CD4-positive, alpha-beta memory T cell (primary cell): ENCODE data around the gene MEN1. TPM values are rescaled to one million over a fixed set of nuclear protein-coding genes. Genes with fewer than 3 reads are reported as not detected.
A peak's percentile ranks its signal among the peaks of the same experiment; 100 is the strongest.

Experiments
- CTCF ChIA-PET: fragments of 350-600 bp; sonication (Branson Sonifier 250); formaldehyde crosslinking; loops from one replicate; lab custom pipeline; 2021; ENCODE audit warnings: inconsistent platforms; ENCODE audit not compliant: partially characterized antibody; lab: Charles Lee
- POLR2A ChIA-PET: fragments of 350-600 bp; sonication (Branson Sonifier 250); formaldehyde crosslinking; loops from one replicate; lab custom pipeline; 2021; ENCODE audit not compliant: partially characterized antibody; lab: Charles Lee
- DNase-seq, 5 donors: peaks; one replicate each; pipeline versions ENCODE4 v3.0.0 to v3.0.0-alpha.2; 2020 to 2022; ENCODE audit warnings: mixed read lengths in 1 of 5
- H3K27ac ChIP-seq: one replicate; pipeline ENCODE4 v1.7.0; 2013; ENCODE audit warnings: low read depth, low read length
- H3K27me3 ChIP-seq: 2 replicates; pipeline ENCODE4 v1.7.0; 2013; ENCODE audit warnings: mild to moderate bottlenecking, low read length, moderate library complexity; ENCODE audit not compliant: insufficient read depth
- H3K36me3 ChIP-seq: 2 replicates; pipeline ENCODE4 v1.7.0; 2013; ENCODE audit warnings: mild to moderate bottlenecking, low read length, moderate library complexity; ENCODE audit not compliant: insufficient read depth
- H3K4me1 ChIP-seq: 2 replicates; pipeline ENCODE4 v1.7.0; 2013; ENCODE audit warnings: mild to moderate bottlenecking, low read length, moderate library complexity; ENCODE audit not compliant: insufficient read depth
- H3K4me3 ChIP-seq, 2 donors: one replicate each; pipeline ENCODE4 v1.7.0; 2013; ENCODE audit warnings: low read length in 2 of 2, mild to moderate bottlenecking in 1 of 2
- H3K9me3 ChIP-seq, 2 donors: one replicate each; pipeline ENCODE4 v1.7.0; 2013; ENCODE audit warnings: low read length in 2 of 2, control low read depth in 1 of 2; ENCODE audit not compliant: control insufficient read depth in 1 of 2
- H3K27ac Mint-ChIP-seq, 7 donors: one replicate each; pipeline ENCODE4 v1.8.0; 2020 to 2021; ENCODE audit warnings: mixed read lengths in 7 of 7, mild to moderate bottlenecking in 6 of 7, inconsistent platforms in 3 of 7, moderate library complexity in 3 of 7
- H3K27me3 Mint-ChIP-seq, 2 donors: one replicate each; pipeline ENCODE4 v1.8.0; 2020 to 2021; ENCODE audit warnings: mixed read lengths in 2 of 2
- H3K36me3 Mint-ChIP-seq, 2 donors: one replicate each; pipeline ENCODE4 v1.8.0; 2020 to 2021; ENCODE audit warnings: mixed read lengths in 2 of 2, inconsistent platforms in 1 of 2, mild to moderate bottlenecking in 1 of 2
- H3K4me1 Mint-ChIP-seq, 4 donors: one replicate each; pipeline ENCODE4 v1.8.0; 2020 to 2021; ENCODE audit warnings: mixed read lengths in 4 of 4, mild to moderate bottlenecking in 1 of 4
- H3K4me3 Mint-ChIP-seq, 8 donors: one replicate each; pipeline ENCODE4 v1.8.0; 2020 to 2021; ENCODE audit warnings: mixed read lengths in 8 of 8, mild to moderate bottlenecking in 7 of 8, moderate library complexity in 6 of 8, inconsistent platforms in 3 of 8
- H3K9me3 Mint-ChIP-seq, 8 donors: one replicate each; pipeline ENCODE4 v1.8.0; 2020 to 2021; ENCODE audit warnings: mixed read lengths in 8 of 8, mild to moderate bottlenecking in 5 of 8, inconsistent platforms in 3 of 8, moderate library complexity in 1 of 8
- intact Hi-C: fragments of 100-400 bp; cut with micrococcal nuclease; formaldehyde crosslinking; loops from one replicate; pipeline ENCODE4 v1.15.1; 2023
- polyA plus RNA-seq, 2 donors: library from polyadenylated mRNA; unstranded; fragments of 300-500 nt; fragmentation: Illumina TruSeq; gene quantifications; one replicate each; pipeline ENCODE4 v1.2.3, GENCODE V29; 2021
- total RNA-seq, 2 experiments: library from RNA; stranded (reverse); gene quantifications; one replicate each; pipeline ENCODE4 v1.2.3, GENCODE V29; 2021

Gene MEN1
- total and polyA plus RNA-seq, 4 experiments from 2014 or later = 22.4 to 42.7 (median 41.7) TPM

- Histone ChIP-seq H3K4me3 (peak overlapping the region in 1 of 2 donors; percentile 21), H3K27me3 (no peaks in the 10 kb centered on the region), H3K27ac (peak overlapping the region; percentile 70), H3K9me3 (no peaks in the 10 kb centered on the region), H3K4me1 (peaks cover 99% of the 10 kb centered on the region), H3K36me3 (peaks cover 45% of the 10 kb centered on the region)
- intact Hi-C loops = no loop called here
- ChIA-PET CTCF (interaction anchor here (1.5 to 29.7 kb wide), 4 partner anchors 7 to 31 kb away, joined by 3 to 1245 read pairs (median 165); partner anchors contain the start of genes CDC42BPG and EHD1), POLR2A (interaction anchor here (0.6 to 28.8 kb wide), 9 partner anchors 3 to 280 kb away, joined by 3 to 2105 read pairs (median 5); partner anchors contain the start of genes CDC42BPG, EHD1 and SF1)
- no peaks in the 10 kb centered on the region for H3K27me3 Mint-ChIP-seq
- H3K4me3 Mint-ChIP-seq = peak overlapping the region; percentile 48 to 89 (median 74)
- peaks cover 65 to 95% (median 80%) of the 10 kb centered on the region in 4 donors for H3K4me1 Mint-ChIP-seq
- peak overlapping the region; percentile 90 to 99 (median 93) for H3K27ac Mint-ChIP-seq
- no peaks in the 10 kb centered on the region for H3K9me3 Mint-ChIP-seq
- H3K36me3 Mint-ChIP-seq = peaks cover 53 to 67% of the 10 kb centered on the region in 2 donors
- peak in 1 of 5 donors; percentile 58 for DNase-seq
Observed at GRCh38 chr11:64855596-64856304, 45.4 kb upstream of the MEN1 start.

- Histone ChIP-seq H3K27ac (peak overlapping the region; percentile 70), H3K9me3 (no peaks in the 10 kb centered on the region), H3K36me3 (peaks cover 41% of the 10 kb centered on the region), H3K4me1 (peaks cover 96% of the 10 kb centered on the region), H3K4me3 (peak overlapping the region; percentile 6 to 21), H3K27me3 (no peaks in the 10 kb centered on the region)
- peak in 2 of 5 donors; percentile 40 to 83 for DNase-seq
- ChIA-PET CTCF (interaction anchor here (1.5 to 29.7 kb wide), 5 partner anchors 8 to 32 kb away, joined by 3 to 1245 read pairs (median 78); partner anchors contain the start of genes CDC42BPG and EHD1), POLR2A (interaction anchor here (0.8 to 28.8 kb wide), 7 partner anchors 8 to 281 kb away, joined by 3 to 2105 read pairs (median 3); partner anchors contain the start of genes CDC42BPG, EHD1, RASGRP2 and SF1)
- Mint-ChIP-seq H3K27ac (peak overlapping the region; percentile 90 to 99 (median 93)), H3K9me3 (no peaks in the 10 kb centered on the region), H3K36me3 (peaks cover 47 to 63% of the 10 kb centered on the region in 2 donors), H3K4me3 (peak overlapping the region; percentile 48 to 89 (median 74)), H3K27me3 (no peaks in the 10 kb centered on the region), H3K4me1 (peaks cover 61 to 92% (median 77%) of the 10 kb centered on the region in 4 donors)
- intact Hi-C loops = no loop called here
Observed at GRCh38 chr11:64854534-64855502, 44.5 kb upstream of the MEN1 start.

GRCh38 chr11:64854157-64854533, 43.8 kb upstream of the MEN1 start:
- Mint-ChIP-seq H3K4me3 (peak overlapping the region in 5 of 8 donors; percentile 13 to 89 (median 59)), H3K27ac (peak overlapping the region; percentile 42 to 99 (median 90)), H3K27me3 (no peaks in the 10 kb centered on the region), H3K36me3 (peaks cover 41 to 56% of the 10 kb centered on the region in 2 donors), H3K9me3 (no peaks in the 10 kb centered on the region), H3K4me1 (peaks cover 57 to 92% (median 73%) of the 10 kb centered on the region in 4 donors)
- Histone ChIP-seq H3K36me3 (peaks cover 41% of the 10 kb centered on the region), H3K9me3 (no peaks in the 10 kb centered on the region), H3K27ac (peak overlapping the region; percentile 70), H3K4me3 (no peak overlapping the region), H3K27me3 (no peaks in the 10 kb centered on the region), H3K4me1 (peaks cover 96% of the 10 kb centered on the region)
- ChIA-PET POLR2A (interaction anchor here (0.9 to 28.8 kb wide), 9 partner anchors 9 to 281 kb away, joined by 3 to 2105 read pairs (median 5); partner anchors contain the start of genes CDC42BPG, EHD1, FAU and MRPL49), CTCF (interaction anchor here (1.5 to 29.7 kb wide), 4 partner anchors 9 to 32 kb away, joined by 3 to 1245 read pairs (median 42); partner anchors contain the start of gene EHD1)
- intact Hi-C loops = no loop called here
- DNase-seq = no peak

GRCh38 chr11:64853709-64854108, 43.4 kb upstream of the MEN1 start:
- Mint-ChIP-seq H3K36me3 (peaks cover 36 to 51% of the 10 kb centered on the region in 2 donors), H3K27me3 (no peaks in the 10 kb centered on the region), H3K4me3 (peak overlapping the region in 7 of 8 donors; percentile 27 to 83 (median 69)), H3K9me3 (no peaks in the 10 kb centered on the region), H3K4me1 (peaks cover 54 to 92% (median 73%) of the 10 kb centered on the region in 4 donors), H3K27ac (peak overlapping the region; percentile 90 to 99 (median 93))
- peaks cover 96% of the 10 kb centered on the region for H3K4me1 ChIP-seq
- ChIA-PET POLR2A (interaction anchor here (0.8 to 28.8 kb wide), 13 partner anchors 8 to 281 kb away, joined by 3 to 2105 read pairs (median 5); partner anchors contain the start of genes ARL2, CDC42BPG, EHD1 and FAU), CTCF (interaction anchor here (1.0 to 29.7 kb wide), 6 partner anchors 7 to 72 kb away, joined by 3 to 1245 read pairs (median 14); partner anchors contain the start of gene EHD1)
- intact Hi-C loops = no loop called here
- peak; percentile 57 to 64 (median 58) for DNase-seq
- no peaks in the 10 kb centered on the region for H3K27me3 ChIP-seq
- H3K4me3 ChIP-seq = no peak overlapping the region
- peak overlapping the region; percentile 70 for H3K27ac ChIP-seq
- H3K36me3 ChIP-seq = peaks cover 41% of the 10 kb centered on the region
- H3K9me3 ChIP-seq = no peaks in the 10 kb centered on the region

GRCh38 chr11:64852804-64853509, 42.6 kb upstream of the MEN1 start:
- peaks cover 32 to 47% of the 10 kb centered on the region in 2 donors for H3K36me3 Mint-ChIP-seq
- no peaks in the 10 kb centered on the region for H3K27me3 ChIP-seq
- peaks cover 41% of the 10 kb centered on the region for H3K36me3 ChIP-seq
- peak overlapping the region; percentile 27 to 83 (median 65) for H3K4me3 Mint-ChIP-seq
- no peaks in the 10 kb centered on the region for H3K9me3 Mint-ChIP-seq
- POLR2A ChIA-PET = interaction anchor here (0.8 to 28.8 kb wide), 12 partner anchors 9 to 282 kb away, joined by 3 to 2105 read pairs (median 6); partner anchors contain the start of genes ARL2, CDC42BPG, EHD1 and FAU
- no peaks in the 10 kb centered on the region for H3K27me3 Mint-ChIP-seq
- H3K4me1 ChIP-seq = peaks cover 96% of the 10 kb centered on the region
- intact Hi-C loops = no loop called here
- DNase-seq = peak in 1 of 5 donors; percentile 64
- CTCF ChIA-PET = interaction anchor here (1.0 to 29.7 kb wide), 5 partner anchors 8 to 71 kb away, joined by 3 to 1245 read pairs (median 23); partner anchors contain the start of gene EHD1
- H3K9me3 ChIP-seq = no peaks in the 10 kb centered on the region
- H3K27ac ChIP-seq = peak overlapping the region; percentile 70
- H3K27ac Mint-ChIP-seq = peak overlapping the region; percentile 93 to 99 (median 94)
- no peak overlapping the region for H3K4me3 ChIP-seq
- peaks cover 57 to 94% (median 75%) of the 10 kb centered on the region in 4 donors for H3K4me1 Mint-ChIP-seq
